GM21381 (cell line): Measurements from ENCODE around the gene EDDM13.
"Not testable (repeated sequence)": the region's sequence is repeated elsewhere in the genome, so short reads cannot be mapped to it uniquely, and the experiment has no call there.

Experiments used
- ATAC-seq: cut with Tn5 transposase; IDR thresholded peaks from one replicate; pipeline ENCODE4 v1.9.1; 2021; ENCODE audit warnings: mild to moderate bottlenecking, moderate library complexity; ENCODE audit not compliant: unreplicated experiment

Gene EDDM13, protein sequence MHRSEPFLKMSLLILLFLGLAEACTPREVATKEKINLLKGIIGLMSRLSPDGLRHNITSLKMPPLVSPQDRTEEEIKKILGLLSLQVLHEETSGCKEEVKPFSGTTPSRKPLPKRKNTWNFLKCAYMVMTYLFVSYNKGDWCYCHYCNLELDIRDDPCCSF

DNA sequence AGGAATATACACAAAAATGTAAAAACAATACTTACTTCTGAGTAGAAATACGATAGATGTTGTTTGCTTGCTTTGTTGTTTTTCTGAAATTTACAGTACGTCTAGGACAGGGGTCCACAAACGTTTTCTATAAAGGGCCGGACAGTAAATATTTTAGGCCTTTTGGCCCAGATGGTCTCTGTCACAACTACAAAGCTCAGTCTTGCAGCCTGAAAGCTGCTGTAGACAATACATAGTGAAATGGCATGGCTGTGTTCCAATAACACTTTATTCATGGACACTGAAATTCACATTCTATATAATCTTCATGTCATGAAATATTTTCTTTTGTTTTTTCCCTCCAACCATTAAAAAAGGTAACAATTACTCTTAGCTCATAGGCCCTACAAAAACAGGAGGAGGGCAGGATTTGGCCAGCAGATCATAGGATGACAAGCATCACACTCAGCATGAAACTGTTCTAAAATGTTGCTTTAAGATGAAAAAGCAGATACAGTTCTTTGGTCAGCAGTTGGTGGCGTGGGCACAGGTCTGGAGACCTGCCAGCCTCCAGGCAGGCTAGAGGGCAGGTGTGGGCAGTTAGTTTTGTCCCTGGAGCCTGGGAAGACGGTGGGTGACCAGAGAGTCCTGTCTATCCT lies at the start of gene EDDM13:
TSS of gene EDDM13 (plus strand) at position 588 of the 638 bp plus-strand sequence. CDS start 87 bp downstream, outside the sequence.
- no peak for ATAC-seq

DNA sequence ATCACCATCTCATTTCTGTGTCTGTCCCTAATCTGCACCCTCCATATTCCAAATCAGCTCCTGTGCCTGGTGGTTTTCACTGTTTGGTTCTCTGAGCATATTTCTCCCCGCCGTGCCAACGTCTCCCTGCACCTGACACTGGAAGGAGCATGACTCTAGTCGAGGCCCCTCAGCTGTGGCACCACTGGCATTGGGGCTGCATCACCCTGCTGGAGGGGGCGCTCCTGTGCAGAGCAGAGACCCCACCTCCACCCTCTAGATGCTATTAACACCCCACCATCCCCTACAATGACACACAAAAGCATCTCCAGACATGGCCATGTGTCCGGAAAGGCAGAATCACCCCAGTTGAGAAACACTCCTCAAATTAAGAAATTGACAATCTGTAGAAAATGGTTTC lies 49.6 kb upstream of the EDDM13 start:
- no peak for ATAC-seq

DNA sequence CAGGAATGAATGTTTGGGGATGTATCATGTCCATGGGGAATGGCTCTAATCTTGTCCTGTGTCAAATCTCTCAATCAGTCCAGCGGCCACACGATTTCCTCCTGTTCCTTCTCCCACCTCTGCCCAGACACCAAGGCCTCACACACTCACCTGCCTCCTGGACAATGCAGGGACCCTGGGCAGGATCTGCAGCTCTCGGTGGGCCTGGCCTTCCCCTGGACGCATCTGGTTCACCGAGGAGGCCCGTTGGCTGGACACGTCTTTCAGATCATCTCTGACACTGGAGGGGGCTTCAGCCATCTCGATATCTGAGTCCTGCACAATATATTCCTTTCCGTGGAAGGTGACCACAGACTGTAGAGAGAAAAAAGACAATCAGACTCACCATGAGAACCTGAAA lies 49.1 kb upstream of the EDDM13 start:
- ATAC-seq: no peak

DNA sequence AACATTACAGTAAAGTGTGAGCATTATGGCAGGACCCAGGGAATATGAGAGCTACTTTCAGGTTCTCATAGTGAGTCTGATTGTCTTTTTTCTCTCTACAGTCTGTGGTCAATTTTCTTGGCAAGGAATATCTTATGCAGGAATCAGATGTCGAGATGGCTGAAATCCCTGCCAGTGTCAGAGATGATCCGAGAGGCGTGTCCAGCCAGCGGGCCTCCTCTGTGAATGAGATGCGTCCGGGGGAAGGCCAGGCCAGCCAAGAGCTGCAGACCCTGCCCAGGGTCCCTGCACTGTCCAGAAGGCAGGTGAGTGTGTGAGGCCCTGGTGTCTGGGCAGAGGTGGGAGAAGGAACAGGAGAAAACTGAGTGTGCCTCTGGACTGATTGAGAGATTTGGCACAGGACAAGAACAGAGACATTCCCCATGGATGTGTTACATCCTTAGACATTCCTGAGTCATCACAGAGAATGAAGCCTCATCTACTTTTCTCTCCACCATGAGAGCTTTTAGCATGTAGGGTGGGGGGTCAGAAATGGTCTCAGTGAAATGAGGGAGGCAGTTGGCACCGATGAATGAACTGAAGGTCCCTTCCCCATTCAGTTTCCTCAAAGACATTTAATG lies 27.3 kb upstream of the EDDM13 start:
- ATAC-seq: no peak

DNA sequence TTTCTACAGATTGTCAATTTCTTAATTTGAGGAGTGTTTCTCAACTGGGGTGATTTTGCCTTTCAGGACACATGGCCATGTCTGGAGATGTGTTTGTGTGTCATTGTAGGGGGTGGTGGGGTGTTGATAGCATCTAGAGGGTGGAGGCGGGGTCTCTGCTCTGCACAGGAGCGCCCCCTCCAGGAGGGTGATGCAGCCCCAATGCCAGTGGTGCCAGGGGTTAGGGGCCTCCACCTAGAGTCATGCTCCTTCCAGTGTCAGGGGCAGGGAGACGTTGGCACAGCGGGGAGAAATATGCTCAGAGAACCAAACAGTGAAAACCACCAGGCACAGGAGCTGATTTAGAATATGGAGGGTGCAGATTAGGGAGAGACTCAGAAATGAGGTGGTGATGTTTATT lies 26.8 kb upstream of the EDDM13 start:
- not testable (repeated sequence) for ATAC-seq

DNA sequence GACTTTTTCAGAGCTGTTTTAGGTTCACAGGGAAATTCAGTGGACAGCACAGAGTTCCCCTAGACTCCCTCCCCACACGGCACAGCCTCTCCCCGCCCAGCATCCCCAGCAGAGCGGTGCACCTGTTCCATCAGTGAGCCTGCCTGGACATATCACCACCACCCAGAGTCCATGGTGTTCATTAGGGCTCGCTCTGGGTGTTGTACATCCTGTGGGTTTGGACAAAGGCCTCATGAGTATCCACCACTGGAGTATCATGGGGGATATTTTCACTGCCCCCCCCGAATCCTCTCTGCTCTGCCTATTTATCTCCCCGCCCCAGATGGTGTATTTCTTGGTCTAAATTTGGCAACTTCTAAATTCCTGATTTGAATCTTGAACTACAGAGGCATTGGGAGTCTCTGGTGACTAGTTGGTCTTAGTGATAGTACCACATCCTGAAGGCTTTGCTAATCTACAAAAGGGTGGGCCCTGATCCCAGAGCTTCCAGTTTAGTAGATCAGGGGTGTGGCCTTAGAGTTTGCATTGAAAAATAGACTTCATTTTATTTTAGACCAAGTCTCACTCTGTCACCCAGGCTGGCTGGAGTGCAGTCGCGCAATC lies 23.7 kb upstream of the EDDM13 start:
- not testable (repeated sequence) for ATAC-seq

DNA sequence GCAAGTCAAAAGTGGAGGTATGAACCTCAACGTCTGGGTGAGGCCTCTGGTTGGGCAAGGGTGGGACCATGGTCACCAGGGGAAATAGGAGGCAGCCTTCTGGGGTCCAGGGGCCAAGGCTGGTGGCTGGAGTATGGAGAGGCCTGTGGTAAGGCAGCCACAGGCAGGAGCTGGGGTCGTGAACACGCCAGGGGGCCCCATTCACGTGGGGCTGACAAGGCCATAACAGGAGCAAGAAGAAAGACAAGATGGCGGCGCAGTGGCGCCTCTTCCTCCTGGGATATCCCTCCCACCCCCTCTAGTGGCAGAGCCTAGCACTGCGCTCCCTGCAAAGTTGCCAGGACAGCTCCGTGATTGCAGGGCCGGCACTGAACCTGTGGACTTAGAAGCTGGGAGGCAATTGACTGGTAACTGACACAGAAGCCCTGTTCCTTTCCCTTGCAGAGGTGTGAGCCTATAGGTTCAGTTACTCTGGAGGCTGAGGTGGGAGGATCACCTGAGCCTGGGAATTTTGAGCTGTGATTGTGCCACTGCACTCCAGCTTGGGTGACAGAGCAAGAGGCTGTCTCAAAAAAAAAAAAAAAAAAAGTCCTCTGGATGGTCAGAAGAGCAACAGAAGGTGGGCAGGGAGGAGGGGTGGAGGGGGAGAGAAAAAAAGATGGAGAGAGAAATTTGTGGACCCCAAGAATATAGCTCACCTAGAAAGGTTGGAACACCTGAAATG lies 19.7 kb upstream of the EDDM13 start:
- no peak for ATAC-seq

DNA sequence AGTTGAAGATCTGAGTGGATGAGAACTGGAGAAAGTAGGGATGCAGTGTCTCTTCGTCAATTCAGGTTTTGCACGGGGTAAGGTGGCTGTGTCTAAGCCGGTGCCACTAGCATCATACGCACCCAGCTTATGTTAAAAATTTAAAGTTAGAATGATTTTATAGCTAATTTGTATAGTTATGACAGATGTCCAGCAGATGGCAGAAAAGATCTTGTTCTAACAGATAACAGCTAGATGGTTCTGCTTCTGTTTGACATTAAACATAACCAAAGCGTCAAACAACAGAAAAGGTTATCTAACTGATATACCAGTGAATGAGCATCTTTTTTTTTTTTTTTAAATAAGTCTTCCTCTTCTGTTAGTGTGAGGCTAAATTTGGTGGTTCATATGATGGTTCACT lies 18.8 kb upstream of the EDDM13 start:
- no peak for ATAC-seq

DNA sequence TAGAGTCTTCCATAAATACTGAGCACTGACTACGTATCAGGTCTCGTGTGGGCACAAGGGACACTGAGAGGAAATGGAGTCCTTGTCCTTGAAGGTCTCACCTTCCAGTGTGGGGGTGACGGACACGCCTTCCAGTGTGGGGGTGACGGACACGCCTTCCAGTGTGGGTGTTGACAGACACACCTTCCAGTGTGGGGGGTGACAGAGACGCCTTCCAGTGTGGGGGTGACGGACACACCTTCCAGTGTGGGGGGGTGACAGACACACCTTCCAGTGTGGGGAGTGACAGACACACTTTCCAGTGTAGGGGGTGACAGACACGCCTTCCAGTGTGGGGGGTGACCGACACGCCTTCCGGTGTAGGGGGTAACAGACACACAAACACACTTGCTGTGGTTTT lies 14.3 kb upstream of the EDDM13 start:
- no peak for ATAC-seq

DNA sequence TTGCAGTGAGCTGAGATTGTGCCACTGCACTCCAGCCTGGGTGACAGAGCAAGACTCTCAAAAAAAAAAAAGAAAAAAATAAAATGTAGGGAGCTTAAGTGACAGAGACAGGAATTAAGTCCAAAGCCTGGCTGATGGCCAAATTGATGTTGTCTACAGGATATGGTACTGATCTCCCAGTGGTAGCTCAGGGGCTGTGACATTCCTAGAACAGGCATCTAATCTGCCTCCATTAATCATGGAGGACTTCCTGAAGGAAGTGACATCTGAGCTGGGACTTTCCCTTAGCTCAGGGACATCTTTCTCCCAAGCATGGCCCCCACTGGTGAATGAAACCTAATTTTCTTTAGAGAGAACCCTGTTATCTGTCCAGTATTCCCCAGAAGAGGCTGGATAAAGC lies 11.4 kb upstream of the EDDM13 start:
- ATAC-seq: no peak

DNA sequence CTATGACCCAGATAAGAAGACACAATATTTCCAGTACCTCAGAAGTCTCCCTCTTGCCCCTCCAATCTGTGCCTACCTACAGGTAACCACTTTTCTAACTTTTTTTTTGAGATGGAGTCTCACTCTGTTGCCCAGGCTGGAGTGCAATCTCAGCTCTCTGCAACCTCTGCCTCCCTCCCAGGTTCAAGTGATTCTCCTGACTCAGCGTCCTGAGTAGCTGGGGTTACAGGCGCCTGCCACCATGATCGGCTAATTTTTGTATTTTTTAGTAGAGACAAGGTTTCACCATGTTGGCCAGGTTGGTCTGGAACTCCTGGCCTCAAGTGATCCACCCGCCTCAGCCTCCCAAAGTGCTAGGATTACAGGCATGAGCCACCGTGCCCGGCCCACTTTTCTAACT lies 10.6 kb upstream of the EDDM13 start:
- not testable (repeated sequence) for ATAC-seq

DNA sequence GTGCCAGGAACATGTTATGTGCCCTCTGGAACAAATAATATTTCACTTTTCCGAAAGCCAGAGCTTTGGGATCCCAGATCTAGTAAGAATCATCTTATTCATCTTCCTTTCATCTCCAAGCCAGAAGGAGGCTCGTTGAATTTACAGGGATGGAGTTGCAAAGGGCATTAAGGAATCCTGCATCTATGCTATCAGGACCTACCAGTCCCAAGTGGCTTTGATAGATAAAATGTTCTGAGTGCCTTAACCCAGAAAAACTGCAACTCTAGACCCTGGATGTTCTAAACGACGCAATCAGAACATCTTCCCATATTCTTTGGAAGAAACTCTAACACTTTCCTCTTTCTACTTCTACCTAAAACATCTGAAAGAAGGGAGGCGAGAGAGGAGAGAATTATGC lies 9.2 kb upstream of the EDDM13 start:
- ATAC-seq: no peak

DNA sequence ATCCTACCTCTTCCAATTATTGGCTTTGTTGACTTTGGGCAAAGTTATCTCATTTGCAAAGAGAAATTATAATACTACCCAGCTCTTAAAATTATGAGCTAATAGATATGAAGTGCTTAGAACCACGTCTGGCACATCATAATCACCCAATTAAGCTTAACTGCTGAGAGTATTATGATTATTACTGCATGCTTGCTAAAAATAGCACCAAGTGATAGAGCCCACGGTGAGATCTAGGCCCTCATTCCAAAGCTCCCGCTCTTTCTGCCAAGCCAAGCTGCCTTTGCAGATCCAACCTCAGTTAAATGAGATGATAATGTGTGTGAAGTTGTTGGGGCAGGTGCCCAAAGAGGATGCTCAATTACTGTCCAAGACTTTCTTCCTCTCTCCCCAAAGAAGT lies 6.5 kb upstream of the EDDM13 start:
- no peak for ATAC-seq

DNA sequence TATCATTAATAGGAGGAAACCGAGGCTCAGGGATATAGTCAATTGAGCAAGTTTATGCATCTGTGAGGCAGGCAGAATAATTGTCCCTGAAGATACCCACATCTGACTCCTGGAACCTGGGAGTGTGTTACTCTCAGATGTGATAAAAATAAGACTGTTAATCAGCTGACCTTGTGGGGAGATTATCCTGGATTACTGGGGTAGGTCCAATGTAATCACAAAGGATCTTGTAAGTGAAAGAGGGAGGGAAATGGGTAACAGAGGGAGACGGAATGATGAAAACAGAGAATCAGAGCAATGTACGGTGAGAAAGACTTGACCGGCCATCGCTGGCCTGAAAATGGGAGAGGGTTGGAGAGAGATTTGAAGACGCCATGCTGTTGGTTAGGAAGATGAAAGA lies 3.2 kb upstream of the EDDM13 start:
- ATAC-seq: no peak

DNA sequence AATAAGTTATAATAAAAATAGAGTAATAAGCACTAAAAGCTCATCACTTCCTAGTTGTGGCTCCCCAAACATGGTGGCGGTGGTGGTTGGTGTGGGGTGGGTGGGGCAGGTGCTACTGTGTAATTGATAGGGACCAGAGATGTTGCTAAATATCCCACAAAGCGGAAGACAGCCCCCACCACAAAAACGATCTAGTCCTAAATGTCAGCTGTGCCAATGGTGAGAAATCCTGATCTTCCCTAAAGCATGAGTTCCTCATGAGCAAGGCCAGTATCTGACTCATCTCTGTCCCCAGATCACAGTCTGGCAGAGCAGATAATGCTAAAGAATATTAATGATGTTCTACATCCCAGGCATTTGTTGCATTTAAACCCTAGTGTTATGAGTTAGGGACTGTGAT lies 1.9 kb upstream of the EDDM13 start:
- ATAC-seq: no peak

DNA sequence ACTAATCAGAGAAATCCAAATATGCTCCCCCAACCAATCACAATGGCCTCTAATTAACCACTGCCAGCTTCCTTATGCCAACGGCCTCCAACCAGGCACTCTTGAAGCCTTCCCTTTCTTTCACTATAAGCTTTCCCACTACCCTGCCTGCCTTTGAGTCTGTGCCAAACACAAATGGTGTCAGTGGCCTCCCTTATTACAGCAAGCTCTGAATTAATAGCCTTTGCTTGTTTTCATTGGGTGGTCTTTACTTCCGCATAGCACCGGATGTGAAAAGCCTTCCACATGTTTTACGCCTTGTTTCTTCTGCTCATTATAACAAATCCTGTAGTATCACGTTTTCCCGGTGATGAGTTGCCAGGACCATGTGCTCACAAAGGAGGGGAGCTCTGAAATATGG lies 1.4 kb upstream of the EDDM13 start:
- ATAC-seq: no peak

DNA sequence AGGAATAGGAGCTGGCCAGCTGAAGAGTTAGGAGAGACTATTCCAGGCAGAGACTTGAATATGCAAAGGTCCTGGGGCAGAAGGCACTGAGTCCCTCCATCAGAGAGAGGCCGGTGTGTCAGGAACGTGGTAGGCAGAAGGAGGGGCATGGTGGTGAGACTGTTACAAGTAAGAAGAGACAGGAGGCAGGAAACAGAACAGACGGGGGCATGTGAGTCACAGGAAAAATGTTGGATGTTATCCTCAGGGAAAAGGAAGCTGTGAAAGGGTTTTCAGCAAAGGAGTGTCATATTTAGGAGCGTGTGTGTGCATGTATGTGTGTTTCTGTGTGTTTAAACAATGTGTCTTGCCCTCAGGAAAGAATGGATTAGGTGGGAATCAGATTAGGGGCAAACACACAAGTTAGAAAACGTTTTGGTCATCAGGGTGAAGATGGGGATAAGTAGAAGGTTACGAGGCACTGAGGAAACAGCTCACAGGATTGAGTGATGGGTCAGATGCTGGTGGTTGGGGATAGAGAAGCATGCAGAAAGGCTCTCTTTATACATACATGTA lies 1.1 kb downstream of the EDDM13 start:
- no peak for ATAC-seq

DNA sequence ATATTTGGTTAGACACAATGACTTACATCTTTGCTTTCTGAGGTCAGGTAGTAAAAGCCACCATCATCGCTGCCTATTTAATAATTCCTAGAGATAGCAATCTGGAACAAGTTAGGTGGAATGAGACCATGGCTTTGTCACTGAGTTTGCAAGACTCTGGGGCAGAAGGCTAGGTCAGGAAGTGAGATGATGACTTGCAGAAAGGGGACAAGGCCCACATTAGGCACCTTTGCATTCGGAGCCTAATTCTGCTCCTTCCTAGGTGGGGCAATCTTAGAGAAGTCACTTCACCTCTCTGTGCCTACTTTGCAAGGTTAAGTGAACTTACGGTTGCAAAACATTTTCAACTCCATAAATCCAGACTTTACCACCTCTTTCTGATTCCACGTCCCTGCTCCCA lies 10.3 kb downstream of the EDDM13 start:
- no peak for ATAC-seq

DNA sequence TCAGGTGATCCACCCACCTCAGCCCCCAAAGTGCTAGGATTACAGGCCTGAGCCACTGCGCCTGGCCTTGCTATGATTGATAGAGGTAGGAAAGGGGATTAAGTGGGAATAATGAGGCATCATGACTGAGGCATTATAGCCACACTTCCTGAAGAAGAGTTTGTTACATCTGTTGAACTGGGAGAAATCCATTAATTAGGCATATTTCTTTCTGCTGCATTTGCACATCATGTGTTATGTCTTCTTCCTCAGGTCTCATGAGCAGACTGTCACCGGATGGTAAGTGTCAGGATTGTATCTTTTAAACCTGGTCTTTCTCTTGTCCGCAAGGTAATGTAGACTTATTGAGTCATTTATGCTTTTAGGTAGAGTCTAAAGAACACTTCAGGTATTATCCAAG lies 12.2 kb downstream of the EDDM13 start:
- ATAC-seq: no peak

DNA sequence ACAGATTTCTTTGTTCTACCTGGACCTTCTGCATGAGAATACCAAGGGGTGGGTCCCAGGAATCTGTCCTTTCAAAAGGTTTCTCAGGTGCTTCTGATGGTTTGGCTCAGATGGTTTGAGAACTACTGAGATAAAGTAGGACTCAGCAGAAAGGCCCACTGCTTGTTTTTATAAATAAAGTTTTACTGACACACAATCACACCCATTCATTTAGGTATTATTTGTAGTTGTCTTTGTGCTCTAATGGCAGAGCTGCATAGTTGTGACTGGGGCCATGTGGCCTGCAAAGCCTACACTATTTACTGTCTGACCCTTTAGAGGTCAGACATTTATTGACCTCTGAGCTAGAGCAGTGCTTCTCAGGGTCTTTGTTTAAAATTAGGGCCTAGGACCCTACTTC lies 17.6 kb downstream of the EDDM13 start:
- no peak for ATAC-seq

DNA sequence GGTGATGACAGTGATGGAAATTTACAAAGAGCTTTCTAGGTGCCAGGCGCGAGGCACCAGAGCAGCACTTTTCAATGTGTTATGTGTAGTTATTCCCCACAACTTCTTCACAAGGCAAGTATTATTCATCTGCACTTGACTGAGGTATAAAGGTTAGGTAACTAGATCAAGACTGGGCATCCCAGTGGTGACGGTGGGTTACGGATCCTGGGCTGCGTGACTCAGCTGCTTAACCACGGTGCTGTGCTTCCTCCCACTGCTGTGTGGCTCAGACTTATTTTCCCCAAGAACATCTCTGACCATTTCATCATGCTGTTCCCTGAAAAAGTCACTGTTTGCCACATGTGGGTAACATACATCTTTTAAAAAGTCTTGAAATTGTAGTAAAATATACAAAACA lies 19.3 kb downstream of the EDDM13 start:
- ATAC-seq: no peak
